ENCODE measurements around the gene MBD5.

Gene MBD5

GRCh38 chr2:148486655-148487054 lies 465.8 kb downstream of the MBD5 start:
- DNase-seq = no peak

- no peak for DNase-seq
Observed at GRCh38 chr2:148487439-148487838, 466.5 kb downstream of the MBD5 start.

- no peak for DNase-seq
Observed at GRCh38 chr2:148490840-148491439, 470.0 kb downstream of the MBD5 start.

GRCh38 chr2:148493822-148494563 lies 473.1 kb downstream of the MBD5 start:
- DNase-seq = no peak

- no peak for DNase-seq
Observed at GRCh38 chr2:148495586-148495985, 474.7 kb downstream of the MBD5 start.

GRCh38 chr2:148501545-148501944 lies 480.7 kb downstream of the MBD5 start:
- no peak for DNase-seq

- DNase-seq = no peak
Observed at GRCh38 chr2:148503516-148503915, 482.6 kb downstream of the MBD5 start.

GRCh38 chr2:148507970-148508369 lies 487.1 kb downstream of the MBD5 start:
- DNase-seq = no peak

- DNase-seq = no peak
Observed at GRCh38 chr2:148508878-148509287, 488.0 kb downstream of the MBD5 start.

GRCh38 chr2:148509288-148509902 lies 488.5 kb downstream of the MBD5 start:
- peak; percentile 81 for DNase-seq

GRCh38 chr2:148511883-148512282 lies 491.0 kb downstream of the MBD5 start:
- DNase-seq = no peak

GRCh38 chr2:148512501-148512900 lies 491.6 kb downstream of the MBD5 start:
- DNase-seq = no peak

- no peak for DNase-seq
Observed at GRCh38 chr2:148513427-148513826, 492.5 kb downstream of the MBD5 start.

GRCh38 chr2:148515120-148515519 lies 494.2 kb downstream of the MBD5 start:
- no peak for DNase-seq

- no peak for DNase-seq
Observed at GRCh38 chr2:148515976-148516375, 495.1 kb downstream of the MBD5 start.

- no peak for DNase-seq
Observed at GRCh38 chr2:148517296-148517695, 496.4 kb downstream of the MBD5 start.

GRCh38 chr2:148517822-148518221 lies 496.9 kb downstream of the MBD5 start:
- DNase-seq = no peak

GRCh38 chr2:148519013-148519412 lies 498.1 kb downstream of the MBD5 start:
- no peak for DNase-seq

- no peak for DNase-seq
Observed at GRCh38 chr2:148521181-148521580, 500.3 kb downstream of the MBD5 start.

GRCh38 chr2:148523315-148523714 lies 502.4 kb downstream of the MBD5 start:
- DNase-seq = no peak

GRCh38 chr2:148524519-148524919 lies 503.6 kb downstream of the MBD5 start:
- DNase-seq = no peak

GRCh38 chr2:148525130-148525529 lies 504.2 kb downstream of the MBD5 start:
- DNase-seq = no peak

- no peak for DNase-seq
Observed at GRCh38 chr2:148526509-148527346, 505.8 kb downstream of the MBD5 start.
